Osteocyte (in vitro differentiated cells): Measurements from ENCODE around the gene EPN1. TPM values are rescaled to one million over a fixed set of nuclear protein-coding genes. Genes with fewer than 3 reads are reported as not detected.

ENCODE experiments used
- DNase-seq: peaks from one replicate; pipeline ENCODE4 v3.0.0; 2021; ENCODE audit warnings: mixed read lengths; ENCODE audit not compliant: unreplicated experiment; ENCODE audit errors: extremely low spot score
- H3K27ac Mint-ChIP-seq: one replicate; pipeline ENCODE4 v1.8.0; 2021; ENCODE audit warnings: mild to moderate bottlenecking, mixed read lengths; ENCODE audit not compliant: unreplicated experiment
- H3K27me3 Mint-ChIP-seq: one replicate; pipeline ENCODE4 v1.8.0; 2021; ENCODE audit warnings: mixed read lengths; ENCODE audit not compliant: unreplicated experiment
- H3K36me3 Mint-ChIP-seq: one replicate; pipeline ENCODE4 v1.8.0; 2021; ENCODE audit warnings: mixed read lengths; ENCODE audit not compliant: unreplicated experiment
- H3K4me1 Mint-ChIP-seq: one replicate; pipeline ENCODE4 v1.8.0; 2021; ENCODE audit warnings: mixed read lengths; ENCODE audit not compliant: unreplicated experiment
- H3K4me3 Mint-ChIP-seq: one replicate; pipeline ENCODE4 v1.8.0; 2021; ENCODE audit warnings: mild to moderate bottlenecking, moderate library complexity, mixed read lengths; ENCODE audit not compliant: unreplicated experiment
- H3K9me3 Mint-ChIP-seq: one replicate; pipeline ENCODE4 v1.8.0; 2021; ENCODE audit warnings: mixed read lengths; ENCODE audit not compliant: unreplicated experiment
- CTCF ChIP-seq: fragments of 200-600 bp; sonication (generic); IDR thresholded peaks from 2 replicates; pipeline ENCODE4 v1.5.0; 2021; ENCODE audit warnings: antibody characterized with exemption, mild to moderate bottlenecking, moderate library complexity
- total RNA-seq: library from RNA; stranded (reverse); gene quantifications from 2 replicates; pipeline ENCODE4 v1.2.1, GENCODE V29; 2021

Gene EPN1
- total RNA-seq, 1 donor from 2014 or later = 142 TPM

DNA sequence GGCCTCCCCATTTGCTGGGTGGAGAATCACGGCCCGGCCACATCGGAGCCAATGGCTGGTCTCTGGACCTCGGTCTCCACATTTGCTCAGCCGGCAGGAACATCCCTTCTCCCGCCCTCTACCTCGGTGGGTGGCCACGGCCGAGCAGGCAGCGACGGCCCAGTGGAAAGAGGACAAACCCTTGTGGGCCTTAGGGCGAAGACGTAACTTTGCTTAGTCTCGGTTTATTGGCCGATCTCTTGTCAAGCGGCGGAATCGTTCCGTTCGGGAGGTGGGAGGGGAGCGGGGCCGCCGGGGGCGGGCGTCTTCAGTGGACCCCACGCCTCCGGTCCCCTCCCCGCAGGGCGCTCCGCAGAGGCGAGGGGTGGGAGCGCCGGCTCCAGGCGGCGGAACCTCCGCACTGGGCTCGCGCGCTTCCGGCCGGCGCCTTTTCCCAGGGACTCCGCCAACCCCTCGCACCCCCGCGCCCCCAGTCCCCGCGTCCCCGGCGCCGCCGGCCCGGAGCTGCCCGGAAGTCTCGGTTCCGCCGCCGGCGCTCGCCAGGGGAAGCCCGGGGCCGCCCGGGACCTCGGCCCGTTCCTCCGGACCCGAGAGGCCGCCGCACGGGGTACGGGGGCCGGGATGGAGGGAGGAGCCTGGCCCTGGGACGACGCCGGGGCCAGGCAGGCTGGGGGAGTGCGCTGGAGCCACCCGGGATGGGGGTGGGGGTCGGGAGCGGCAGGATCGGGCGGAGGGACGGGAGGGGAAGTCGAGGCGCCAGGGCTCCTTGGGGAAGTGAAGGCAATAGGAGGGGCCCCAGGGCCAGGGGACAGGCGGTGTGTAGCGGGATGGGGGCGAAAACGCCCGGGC, 34.2 kb upstream of the EPN1 start, which contains the start of gene ZNF580:
TSS of gene ZNF580 (plus strand) at position 426 of the 849 bp plus-strand sequence. CDS start 1,507 bp downstream, outside the sequence.
- peaks cover 8% of the 10 kb centered on the region for H3K36me3 Mint-ChIP-seq
- H3K9me3 Mint-ChIP-seq = no peaks in the 10 kb centered on the region
- peak within 1 kb of the TSS; percentile 94 for H3K27ac Mint-ChIP-seq
- peak; percentile 92 for DNase-seq
- peaks cover 67% of the 10 kb centered on the region for H3K4me1 Mint-ChIP-seq
- TF ChIP-seq CTCF = no peak
- H3K27me3 Mint-ChIP-seq = no peaks in the 10 kb centered on the region
- peak within 1 kb of the TSS; percentile 91 for H3K4me3 Mint-ChIP-seq

DNA sequence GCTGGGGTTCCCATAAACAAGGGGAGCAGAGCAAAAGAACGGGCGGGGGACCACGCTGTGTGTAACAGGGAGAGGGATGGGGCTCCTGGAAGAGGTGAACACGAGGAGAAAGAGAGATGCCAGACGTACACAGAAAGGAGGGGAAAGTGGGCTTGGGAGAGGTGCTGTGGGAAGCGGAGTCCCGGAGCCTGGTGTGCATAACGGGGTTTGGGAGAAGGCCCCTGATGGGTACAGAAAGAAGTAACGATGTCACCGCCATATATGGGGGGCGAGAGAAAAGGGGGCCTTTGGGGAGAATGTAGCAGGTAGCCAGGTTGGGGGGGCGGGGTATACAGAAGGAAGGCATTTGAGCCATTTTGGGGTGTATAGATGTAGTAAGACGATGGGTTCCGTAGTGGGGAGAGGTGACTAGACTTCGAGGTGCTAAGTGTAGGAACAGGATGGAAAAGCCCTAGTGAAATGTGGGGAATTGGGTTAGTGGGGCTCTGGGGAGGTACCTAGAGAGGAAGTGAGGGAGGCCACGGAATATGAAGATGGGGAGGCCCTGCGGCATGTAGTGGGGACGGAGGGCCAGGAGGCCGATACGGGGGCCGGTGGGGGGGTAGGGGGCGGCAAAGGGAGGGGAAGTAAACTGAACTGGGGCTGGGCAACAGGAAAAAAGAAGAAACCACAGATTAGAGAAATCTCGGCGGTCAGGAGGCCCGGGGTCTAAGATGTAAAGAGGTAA, 33.4 kb upstream of the EPN1 start:
- Mint-ChIP-seq H3K4me1 (peaks cover 59% of the 10 kb centered on the region), H3K4me3 (peak overlapping the region; percentile 91), H3K27me3 (no peaks in the 10 kb centered on the region), H3K27ac (peak overlapping the region; percentile 90), H3K36me3 (peaks cover 8% of the 10 kb centered on the region), H3K9me3 (no peaks in the 10 kb centered on the region)
- DNase-seq = no peak
- no peak for TF ChIP-seq CTCF

DNA sequence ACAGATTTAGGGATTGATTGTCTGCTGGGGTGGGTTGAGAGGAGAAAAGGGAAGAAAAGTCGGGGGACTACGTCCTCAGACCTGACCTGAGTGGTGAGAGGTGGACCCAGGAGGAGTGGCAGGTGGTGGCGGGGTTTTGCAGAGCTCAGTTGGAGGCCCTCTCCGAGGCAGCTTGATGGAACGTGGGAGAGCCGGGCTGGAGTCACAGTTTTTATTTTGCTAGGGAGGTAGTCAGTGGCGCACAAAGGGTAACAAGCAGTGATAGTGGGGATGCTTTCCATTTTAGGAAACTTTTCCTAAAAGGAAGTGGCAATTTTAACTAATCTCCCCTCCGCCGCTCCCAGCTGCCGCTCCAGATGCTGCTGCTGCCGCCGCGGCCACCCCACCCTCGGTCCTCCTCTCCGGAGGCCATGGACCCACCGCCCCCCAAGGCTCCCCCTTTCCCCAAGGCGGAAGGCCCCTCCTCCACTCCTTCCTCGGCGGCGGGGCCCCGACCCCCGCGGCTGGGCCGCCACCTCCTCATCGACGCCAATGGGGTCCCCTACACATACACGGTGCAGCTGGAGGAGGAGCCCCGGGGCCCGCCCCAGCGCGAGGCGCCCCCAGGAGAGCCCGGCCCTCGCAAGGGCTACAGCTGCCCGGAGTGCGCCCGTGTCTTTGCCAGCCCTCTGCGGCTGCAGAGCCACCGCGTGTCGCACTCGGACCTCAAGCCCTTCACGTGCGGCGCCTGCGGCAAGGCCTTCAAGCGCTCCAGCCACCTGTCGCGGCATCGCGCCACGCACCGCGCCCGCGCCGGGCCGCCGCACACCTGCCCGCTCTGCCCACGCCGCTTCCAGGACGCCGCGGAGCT, 32.6 kb upstream of the EPN1 start:
- H3K27ac Mint-ChIP-seq = peak overlapping the region; percentile 96
- TF ChIP-seq CTCF = no peak
- H3K36me3 Mint-ChIP-seq = peaks cover 10% of the 10 kb centered on the region
- H3K9me3 Mint-ChIP-seq = no peaks in the 10 kb centered on the region
- peaks cover 58% of the 10 kb centered on the region for H3K4me1 Mint-ChIP-seq
- H3K4me3 Mint-ChIP-seq = peak overlapping the region; percentile 93
- no peak for DNase-seq
- H3K27me3 Mint-ChIP-seq = no peaks in the 10 kb centered on the region

DNA sequence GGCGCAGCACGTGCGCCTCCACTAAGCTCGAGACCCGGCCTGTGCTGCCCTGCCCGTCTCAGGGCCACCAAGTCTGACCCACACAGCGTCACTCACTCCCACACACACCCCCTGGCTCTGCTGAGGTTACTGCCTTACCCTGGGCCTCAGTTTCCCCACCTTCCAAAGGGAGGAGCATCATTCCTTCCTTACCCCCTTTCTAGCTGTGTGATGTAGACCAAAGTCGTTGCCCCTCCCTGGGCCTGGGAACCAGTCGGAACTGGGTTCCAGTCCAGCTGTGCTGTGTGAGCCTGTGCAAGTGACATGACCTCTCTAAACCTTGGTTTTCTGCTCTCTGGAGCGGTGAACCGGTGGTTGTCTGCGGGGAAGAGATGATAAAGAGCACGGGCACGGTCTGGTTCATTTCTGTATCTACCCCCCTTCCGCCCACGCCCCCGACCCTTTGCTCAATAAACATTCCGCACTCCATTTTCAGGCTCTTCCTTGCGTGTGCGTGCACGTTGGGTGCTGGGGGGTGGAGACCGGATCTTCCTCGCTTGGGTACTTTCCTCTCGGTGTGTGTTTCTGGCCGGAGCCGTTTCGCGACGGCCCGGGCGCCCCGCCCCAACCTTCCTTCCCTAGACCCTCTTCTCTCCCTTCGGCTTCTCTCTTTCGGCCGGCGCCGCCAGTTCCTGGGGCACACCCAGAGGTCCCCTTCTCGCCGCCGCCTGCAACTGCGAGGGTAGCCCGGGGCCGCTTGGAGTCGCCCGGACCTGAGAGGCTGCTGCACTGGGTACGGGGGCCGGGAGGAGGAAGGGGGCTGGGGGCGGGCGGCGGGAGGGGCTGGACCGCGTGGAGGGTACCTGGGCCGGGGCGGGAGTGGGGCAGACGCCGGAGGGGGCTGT, 31.8 kb upstream of the EPN1 start, which contains the start of gene ZNF581:
TSS of gene ZNF581 (plus strand) at position 647 of the 884 bp plus-strand sequence. CDS start 923 bp downstream, outside the sequence.
- H3K36me3 Mint-ChIP-seq = peaks cover 9% of the 10 kb centered on the region
- no peaks in the 10 kb centered on the region for H3K9me3 Mint-ChIP-seq
- TF ChIP-seq CTCF = no peak
- peak; percentile 90 for DNase-seq
- no peaks in the 10 kb centered on the region for H3K27me3 Mint-ChIP-seq
- H3K27ac Mint-ChIP-seq = peak within 1 kb of the TSS; percentile 96
- peak within 1 kb of the TSS; percentile 93 for H3K4me3 Mint-ChIP-seq
- H3K4me1 Mint-ChIP-seq = peaks cover 56% of the 10 kb centered on the region
